Raji (cell line): ENCODE measurements around the gene DLK2.

Experiments used
- POLR2A ChIP-seq: IDR thresholded peaks from 2 replicates; pipeline ENCODE4 v1.6.1; 2011; ENCODE audit warnings: low read depth, low read length, control low read depth; ENCODE audit not compliant: insufficient read depth

DLK2 gene

DNA sequence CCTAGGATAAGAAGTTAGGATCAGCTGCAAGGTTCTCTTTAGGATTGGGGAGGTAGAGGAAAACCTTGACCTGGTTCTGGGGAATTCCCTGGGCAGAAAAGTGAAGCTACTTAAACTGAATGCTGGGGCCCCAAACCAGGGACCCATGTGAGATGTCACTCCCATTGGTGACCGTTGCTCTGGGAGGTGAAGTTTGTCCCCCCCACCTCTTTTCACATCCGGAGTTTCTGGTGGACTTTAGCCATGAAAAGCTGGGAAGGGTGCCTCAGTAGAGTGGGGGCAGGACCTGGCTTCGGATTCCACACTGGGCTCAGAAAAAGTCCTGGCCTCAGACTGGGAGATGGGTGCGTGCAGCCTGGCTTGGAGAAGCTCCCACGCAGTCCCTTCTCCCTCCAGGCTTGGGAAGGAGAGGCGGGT lies 35.2 kb upstream of the DLK2 start:
- TF ChIP-seq POLR2A: no peak

DNA sequence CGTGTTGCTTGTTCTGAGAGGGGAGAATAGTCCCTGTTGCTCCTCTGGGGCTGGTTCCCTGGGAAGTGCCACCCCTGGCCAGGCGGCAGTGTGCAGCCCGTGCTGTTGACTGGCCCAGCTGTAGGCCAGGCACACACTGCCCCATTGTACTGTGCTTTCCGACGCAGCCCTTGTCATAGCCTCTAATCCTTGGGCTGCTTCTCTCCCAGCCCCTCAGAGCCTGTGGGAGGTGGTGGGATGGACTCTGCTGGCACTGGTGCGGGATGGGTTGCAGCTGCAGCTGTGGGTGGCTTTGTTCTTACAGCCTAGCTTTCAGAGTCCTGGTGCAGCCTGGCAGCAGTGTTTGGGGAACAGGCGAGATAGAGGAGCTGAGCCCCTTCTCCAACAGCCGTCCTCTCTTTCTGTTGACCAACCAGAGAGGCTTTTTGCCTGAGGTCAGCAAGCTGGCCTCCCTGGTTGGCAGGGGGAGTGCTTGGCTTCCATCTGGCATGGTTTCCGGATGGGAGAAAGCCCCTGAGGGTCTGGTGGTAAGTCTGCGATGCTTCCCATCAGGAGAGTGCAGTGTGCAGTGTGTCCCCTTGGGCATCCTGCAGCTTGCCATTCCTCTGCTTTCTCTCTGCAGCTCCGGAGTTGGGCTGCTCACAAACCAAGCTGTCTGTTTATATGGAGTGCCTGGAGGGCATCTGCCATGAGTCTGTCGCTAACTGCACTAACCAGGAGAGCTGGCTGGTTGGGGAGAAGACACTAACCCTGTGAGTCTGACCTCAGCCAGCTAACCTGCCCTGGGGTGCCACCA lies 34.1 kb upstream of the DLK2 start:
- no peak for TF ChIP-seq POLR2A

DNA sequence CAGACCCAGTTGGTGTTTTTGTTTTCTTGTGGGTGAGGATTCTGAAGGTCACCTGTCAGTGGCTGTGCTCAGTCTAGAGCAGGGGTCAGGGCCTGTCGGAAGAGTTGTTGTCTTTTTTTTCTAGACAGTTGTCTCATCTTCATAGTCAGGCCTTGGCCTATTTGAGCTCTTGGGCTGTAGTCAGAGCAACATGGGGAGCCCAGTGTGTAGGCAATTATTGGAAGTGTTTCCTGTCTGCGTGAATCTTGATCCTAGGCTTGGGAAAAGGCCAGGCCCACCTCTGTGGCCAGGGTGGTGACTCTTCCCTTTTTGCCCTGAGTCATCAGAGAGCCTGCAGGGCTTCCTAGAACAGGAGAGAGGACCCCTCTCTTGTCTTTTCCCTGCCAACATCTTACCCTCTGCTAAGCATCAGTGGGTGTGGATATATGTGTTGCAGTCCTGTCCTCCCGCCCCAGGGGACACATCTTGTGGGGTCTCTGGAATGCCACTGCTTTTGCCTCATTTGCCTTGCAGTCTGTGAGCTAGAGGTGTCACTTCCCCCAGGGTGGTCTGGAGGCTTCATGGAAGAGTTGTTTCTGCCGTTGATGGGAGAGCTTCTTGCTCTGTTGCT lies 33.4 kb upstream of the DLK2 start:
- TF ChIP-seq POLR2A: no peak

DNA sequence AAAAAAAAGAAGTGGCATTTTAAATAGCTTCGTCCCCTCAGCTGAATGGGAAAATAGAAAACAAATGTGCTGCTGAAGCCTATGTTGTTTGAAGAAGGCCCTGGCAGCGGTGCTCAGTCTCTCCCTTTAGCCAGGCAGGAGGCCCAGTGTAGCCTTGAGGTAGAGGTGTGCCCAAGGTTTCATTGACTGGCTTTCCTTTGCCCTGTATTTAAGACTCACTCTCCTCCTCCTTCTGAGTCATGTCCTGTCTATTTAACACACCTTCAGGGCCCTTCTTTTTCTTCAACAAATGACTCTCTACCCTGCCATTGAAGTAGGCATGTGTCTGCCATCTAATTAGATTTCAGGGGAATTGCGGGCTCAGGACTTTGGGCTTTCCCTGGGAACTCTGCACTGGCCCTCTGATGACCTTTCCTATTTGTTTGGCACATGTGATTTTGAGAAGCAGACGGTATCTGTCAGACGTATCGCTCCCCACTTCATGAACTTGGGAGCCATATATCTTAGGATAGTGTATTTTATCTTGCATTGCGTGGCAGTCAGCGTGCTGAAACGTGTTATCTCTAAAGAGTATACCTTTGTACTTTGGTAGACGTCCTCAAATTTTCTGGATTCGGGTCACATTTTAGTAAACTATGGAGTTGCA lies 26.4 kb upstream of the DLK2 start:
- TF ChIP-seq POLR2A: no peak

DNA sequence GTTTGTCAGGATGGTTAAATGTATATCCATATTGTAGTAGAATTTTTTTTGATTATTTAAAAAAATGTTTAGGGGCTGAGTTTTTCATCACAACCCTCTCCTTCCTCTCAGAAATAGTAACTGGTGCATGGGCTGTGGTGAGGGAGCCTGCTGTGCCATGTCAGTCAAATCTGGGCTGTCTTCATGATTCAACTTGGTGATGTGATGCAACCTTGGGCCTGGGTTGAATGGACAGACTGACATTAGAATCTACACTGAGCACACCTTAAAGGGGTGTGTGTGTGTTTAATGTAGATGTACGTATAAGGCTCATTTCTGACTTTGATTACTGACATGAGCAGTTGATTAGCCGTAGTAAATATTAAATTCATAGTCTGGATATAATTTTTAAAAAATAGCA lies 25.7 kb upstream of the DLK2 start:
- TF ChIP-seq POLR2A: no peak

DNA sequence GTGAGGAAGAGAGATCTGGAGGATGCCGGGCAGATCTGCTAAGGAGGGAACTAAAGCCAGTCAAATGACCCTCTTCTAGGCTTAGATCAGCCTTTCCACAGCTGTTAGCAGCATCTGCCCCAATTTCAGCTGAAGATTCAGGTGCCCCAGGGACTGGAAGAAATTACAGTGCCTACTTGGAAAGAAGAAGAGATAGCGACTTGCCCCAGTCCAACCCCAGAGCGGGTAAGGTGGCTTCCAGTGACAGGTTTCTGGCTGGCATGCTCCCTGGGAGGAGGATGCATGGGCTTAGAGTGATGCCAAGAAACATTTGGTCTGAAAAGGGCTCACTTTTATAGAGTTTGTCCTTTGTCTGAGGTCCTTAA lies 22.6 kb upstream of the DLK2 start:
- no peak for TF ChIP-seq POLR2A

DNA sequence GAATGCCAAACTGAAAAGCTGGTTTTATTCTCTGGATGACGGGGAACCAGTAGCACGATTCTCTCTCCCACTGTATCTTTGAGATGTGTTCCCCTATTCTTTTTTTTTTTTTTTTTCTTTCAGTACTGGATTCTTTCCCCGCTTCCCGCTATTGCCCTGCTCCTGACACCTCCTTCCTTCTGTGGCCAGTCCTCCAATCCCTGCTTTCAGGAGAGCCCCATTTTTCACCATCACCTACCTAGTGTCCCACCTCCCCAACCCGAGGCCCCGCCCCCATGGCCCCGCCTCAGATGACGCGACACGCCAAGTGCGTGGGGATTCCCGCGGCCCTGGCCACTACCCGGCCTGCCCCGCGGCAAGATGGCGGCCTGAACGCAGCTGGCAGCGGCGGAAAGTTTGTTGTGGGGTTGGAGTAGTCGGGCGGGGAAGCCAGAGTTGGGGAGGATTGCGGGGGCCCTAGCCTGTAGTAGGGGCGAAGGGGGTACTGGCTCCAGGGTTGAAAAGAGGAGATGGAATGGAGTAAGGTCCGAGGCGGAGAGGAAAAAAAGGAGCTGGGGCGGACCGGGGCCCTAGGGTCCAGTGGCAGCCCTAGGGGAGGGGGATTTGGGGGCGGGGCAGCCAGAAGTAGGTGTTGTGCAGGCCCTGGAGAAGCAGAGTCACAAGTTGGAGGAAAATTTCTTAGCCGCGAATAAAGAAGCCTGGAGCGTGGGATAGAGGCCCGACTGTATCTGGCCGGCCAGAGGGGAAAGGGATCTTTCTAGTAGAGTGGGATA lies 22.1 kb upstream of the DLK2 start, which contains the start of gene TJAP1:
TJAP1 (plus strand) TSS at position 336 of the 773 bp plus-strand sequence. CDS start 21,432 bp downstream, outside the sequence.
- TF ChIP-seq POLR2A: peak; percentile 76

DNA sequence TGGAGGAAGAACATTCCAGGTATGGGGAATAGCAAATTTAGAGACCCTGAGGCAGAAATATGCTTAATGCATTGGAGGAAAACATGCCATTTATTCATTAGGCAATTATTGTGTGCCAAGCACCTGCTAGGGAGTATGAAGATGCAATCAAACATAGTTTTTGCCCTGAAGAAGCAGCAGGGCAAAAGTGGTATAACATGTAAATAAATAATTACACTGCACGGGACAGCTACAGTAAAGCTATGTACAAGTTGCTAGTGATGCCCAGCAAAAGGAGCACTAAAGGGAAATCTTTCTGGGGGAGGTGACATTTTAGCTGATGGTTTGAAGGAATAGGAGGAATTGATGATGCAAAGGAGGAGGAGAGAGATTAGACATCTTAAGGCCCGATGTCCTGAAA lies 21.4 kb upstream of the DLK2 start:
- TF ChIP-seq POLR2A: no peak

DNA sequence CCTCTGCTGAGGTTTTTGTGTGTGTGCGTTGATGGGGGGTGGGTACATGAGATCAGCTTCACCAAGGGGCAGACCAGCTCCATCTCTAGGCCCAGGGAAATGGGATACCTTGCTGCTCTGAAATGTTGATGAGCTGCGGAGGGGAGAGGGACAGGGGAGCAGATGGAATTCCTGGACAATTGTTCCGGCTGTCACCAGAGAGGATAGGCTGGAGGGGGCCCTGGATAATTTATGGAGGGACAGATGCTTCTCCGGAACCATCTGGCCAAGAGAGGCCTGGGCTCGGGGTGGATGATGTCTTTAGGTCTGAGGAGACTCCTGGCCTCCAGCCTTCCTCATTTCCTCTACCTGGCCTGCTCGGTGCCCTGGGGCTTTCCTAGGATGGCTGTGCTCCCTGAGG lies 20.2 kb upstream of the DLK2 start:
- TF ChIP-seq POLR2A: no peak

DNA sequence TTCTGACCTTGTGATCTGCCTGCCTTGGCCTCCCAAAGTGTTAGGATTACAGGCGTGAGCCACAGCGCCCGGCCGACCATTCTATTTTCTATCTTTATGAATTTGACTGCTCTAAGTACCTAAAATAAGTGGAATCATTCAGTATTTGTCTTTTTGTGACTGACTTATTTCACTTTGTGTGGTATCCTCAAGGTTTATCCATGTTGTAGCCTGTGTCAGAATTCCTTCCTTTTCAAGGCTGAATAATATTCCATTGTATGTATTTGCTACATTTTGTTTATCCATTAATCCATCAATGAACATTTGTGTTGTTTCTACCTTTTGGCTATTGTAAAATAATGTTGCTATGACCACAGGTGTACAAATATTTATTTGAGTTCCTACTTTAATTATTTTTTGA lies 17.2 kb upstream of the DLK2 start:
- no peak for TF ChIP-seq POLR2A

DNA sequence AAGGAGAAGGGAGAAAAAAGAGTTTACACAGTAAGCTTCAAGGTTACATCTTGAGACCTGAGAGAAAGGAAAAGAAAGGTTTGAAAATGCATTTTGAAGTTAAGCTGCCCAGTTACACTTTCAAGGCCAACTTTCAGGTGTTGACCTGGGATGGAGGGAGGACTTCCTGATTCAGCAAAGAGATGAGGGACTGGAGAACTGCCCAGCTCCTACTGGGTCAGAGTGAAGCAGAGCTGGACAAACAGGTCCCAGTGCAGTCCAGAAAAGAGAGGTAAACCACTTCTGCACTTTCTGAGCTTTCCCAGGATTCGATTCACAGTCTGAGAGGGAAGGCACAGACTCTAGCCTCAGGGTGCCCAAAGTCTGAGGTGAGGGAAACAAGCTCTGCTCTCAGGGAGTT lies 16.1 kb upstream of the DLK2 start:
- no peak for TF ChIP-seq POLR2A

DNA sequence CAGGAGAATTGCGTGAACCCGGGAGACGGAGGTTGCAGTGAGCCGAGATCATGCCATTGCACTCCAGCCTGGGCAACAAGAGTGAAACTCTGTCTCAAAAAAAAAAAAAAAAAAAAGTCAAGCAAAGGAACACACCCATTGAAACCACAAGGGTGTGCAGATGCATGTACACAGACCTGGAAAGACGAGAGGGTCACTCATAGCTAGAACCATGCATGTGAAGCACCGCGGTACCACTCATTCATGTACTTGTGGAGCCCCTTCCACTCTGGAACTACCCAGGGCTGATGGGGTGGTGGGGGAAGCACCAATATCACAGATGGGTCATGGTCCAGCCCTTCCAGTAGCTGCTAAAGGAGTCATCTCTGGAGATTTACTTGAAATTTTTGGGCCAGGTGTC lies 14.6 kb upstream of the DLK2 start:
- TF ChIP-seq POLR2A: no peak

DNA sequence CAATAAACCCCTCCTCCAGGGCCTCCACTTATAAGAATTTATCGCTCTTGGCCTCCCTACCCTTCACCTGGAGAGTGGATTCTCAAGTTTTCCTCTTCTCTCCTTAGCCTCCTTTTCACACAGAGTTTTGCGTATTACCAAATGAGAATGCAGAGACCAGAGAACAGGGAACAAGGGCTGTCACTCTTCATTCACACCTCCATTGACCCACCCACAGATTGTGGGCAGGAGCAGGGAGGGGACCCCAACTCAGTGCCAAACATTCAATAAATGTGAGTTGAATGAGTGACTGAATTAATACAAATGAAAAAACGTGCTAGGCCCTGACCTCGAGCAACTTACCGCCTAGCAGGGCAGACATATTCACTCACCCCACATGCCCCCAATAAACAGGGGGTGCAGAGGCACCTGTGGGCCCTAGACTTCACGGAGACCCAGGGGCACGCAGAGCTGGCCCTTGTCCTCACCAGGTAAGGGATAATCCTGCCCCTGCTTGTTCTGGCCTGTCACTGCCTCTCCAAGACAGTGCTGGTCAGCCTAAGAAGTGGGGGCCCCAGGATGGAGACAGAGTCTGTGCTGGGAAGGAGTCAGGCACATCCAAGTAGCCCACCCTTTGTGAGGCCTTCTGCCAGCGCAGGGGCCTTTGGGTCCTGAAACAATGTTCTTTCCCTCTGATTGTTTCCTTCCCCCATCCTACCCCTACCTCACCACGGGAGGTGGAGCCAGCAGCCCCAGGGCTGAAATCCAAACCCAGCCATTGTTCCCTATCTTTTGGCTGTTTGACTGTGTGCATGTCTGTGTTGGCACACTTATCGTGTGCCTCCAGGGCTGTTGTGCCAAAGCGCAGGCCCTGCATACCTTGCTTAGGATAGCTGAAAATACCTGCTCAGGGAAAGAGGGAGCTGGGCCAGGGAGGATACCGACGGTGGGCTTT lies 13.7 kb upstream of the DLK2 start:
- TF ChIP-seq POLR2A: no peak

DNA sequence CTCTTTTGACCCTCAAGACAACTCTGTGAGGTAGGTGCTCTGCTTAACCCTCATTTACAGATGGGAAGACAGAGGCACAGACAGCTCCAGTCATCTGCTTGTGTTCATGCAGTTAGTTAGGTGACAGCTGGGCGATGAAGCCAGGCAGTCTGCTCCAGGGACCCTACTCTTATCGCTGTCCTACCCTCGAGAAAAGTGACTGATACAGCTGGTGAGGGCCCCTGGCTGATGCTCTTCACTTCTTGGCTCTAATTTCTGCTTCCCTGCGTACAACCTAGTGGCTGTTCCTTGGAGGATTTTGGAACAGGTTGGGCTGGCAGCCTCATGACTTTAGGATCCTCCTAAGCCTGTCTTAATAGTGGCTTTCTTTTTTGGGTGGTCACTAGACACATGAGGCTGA lies 12.9 kb upstream of the DLK2 start:
- no peak for TF ChIP-seq POLR2A
